Upper lobe of left lung (tissue), 4 donors: ENCODE results near the gene FOXB2.

ENCODE experiments used
- CTCF ChIP-seq, 6 experiments: fragments of 450-650 bp in 4 of 6; fragments of 200-600 bp in 2 of 6; sonication (generic) in 2 of 6; IDR thresholded peaks; one replicate each; pipeline ENCODE4 v1.5.1; 2016 to 2019; ENCODE audit warnings: antibody characterized with exemption in 6 of 6
- EP300 ChIP-seq, 4 donors: sonication (generic); formaldehyde crosslinking; IDR thresholded peaks; one replicate each; pipeline ENCODE4 v1.5.1; 2017; ENCODE audit warnings: antibody characterized with exemption in 4 of 4, control low read depth in 2 of 4
- POLR2A ChIP-seq, 4 donors: fragments of 450-650 bp; IDR thresholded peaks; one replicate each; pipeline ENCODE4 v1.5.1; 2016 to 2017; ENCODE audit warnings: antibody characterized with exemption in 4 of 4, mild to moderate bottlenecking in 2 of 4
- POLR2AphosphoS5 ChIP-seq, 2 donors: sonication (generic); formaldehyde crosslinking; IDR thresholded peaks; one replicate each; pipeline ENCODE4 v1.5.1; 2017; ENCODE audit warnings: antibody characterized with exemption in 2 of 2

GRCh38 chr9:76985581-76985980 lies 33.9 kb upstream of the FOXB2 start:
- TF ChIP-seq EP300 (IDR thresholded peaks at IDR 0.05): no peak
- TF ChIP-seq CTCF (IDR thresholded peaks at IDR 0.05): no peak
- no peak for TF ChIP-seq POLR2A (IDR thresholded peaks at IDR 0.05)
- no peak for TF ChIP-seq POLR2AphosphoS5 (IDR thresholded peaks at IDR 0.05)
